H9 (cell line): Measurements from ENCODE around the gene NOL7. TPM values are rescaled to one million over a fixed set of nuclear protein-coding genes. Genes with fewer than 3 reads are reported as not detected.

Source experiments
- DNase-seq: peaks from one replicate; pipeline ENCODE4 v3.0.0-alpha.2; 2017
- H2AFZ ChIP-seq: one replicate; pipeline ENCODE4 v1.6.1; 2013; ENCODE audit warnings: mild to moderate bottlenecking, low read length, control low read depth, moderate library complexity
- H2AK5ac ChIP-seq: 2 replicates; pipeline ENCODE4 v1.6.1; 2013; ENCODE audit warnings: low read length, control low read depth, mixed read lengths; ENCODE audit not compliant: insufficient read length
- H2BK120ac ChIP-seq: one replicate; pipeline ENCODE4 v1.6.1; 2013; ENCODE audit warnings: low read depth, mild to moderate bottlenecking, low read length, control low read depth, inconsistent platforms; ENCODE audit not compliant: poor library complexity, severe bottlenecking
- H2BK12ac ChIP-seq: 2 replicates; pipeline ENCODE4 v1.6.1; 2013; ENCODE audit warnings: low read length, control low read depth, mixed read lengths, low read depth; ENCODE audit not compliant: insufficient read length
- H2BK15ac ChIP-seq: 2 replicates; pipeline ENCODE4 v1.6.1; 2013; ENCODE audit warnings: low read depth, low read length, control low read depth
- H2BK20ac ChIP-seq: one replicate; pipeline ENCODE4 v1.6.1; 2013; ENCODE audit warnings: low read depth, mild to moderate bottlenecking, low read length, control low read depth, inconsistent platforms; ENCODE audit not compliant: poor library complexity, severe bottlenecking
- H2BK5ac ChIP-seq: 2 replicates; pipeline ENCODE4 v1.6.1; 2013; ENCODE audit warnings: low read length, control low read depth, mixed read lengths; ENCODE audit not compliant: insufficient read length
- H3K14ac ChIP-seq: 2 replicates; pipeline ENCODE4 v1.6.1; 2013; ENCODE audit warnings: low read length, control low read depth; ENCODE audit not compliant: insufficient read depth
- H3K18ac ChIP-seq: 2 replicates; pipeline ENCODE4 v1.6.1; 2013; ENCODE audit warnings: low read depth, mild to moderate bottlenecking, mixed read lengths, low read length, control low read depth; ENCODE audit not compliant: insufficient read length
- H3K23ac ChIP-seq: 2 replicates; pipeline ENCODE4 v1.6.1; 2013; ENCODE audit warnings: low read length, control low read depth, mixed read lengths, low read depth; ENCODE audit not compliant: insufficient read length
- H3K23me2 ChIP-seq: 2 replicates; pipeline ENCODE4 v1.6.1; 2013; ENCODE audit warnings: low read depth, mild to moderate bottlenecking, mixed read lengths, low read length, control low read depth; ENCODE audit not compliant: insufficient read length, poor library complexity, severe bottlenecking
- H3K27ac ChIP-seq: 2 replicates; pipeline ENCODE4 v1.5.1; 2013; ENCODE audit warnings: low read length, control low read depth, mixed read lengths, low read depth; ENCODE audit not compliant: insufficient read length
- H3K27me3 ChIP-seq: 2 replicates; pipeline ENCODE4 v1.6.1; 2013; ENCODE audit warnings: low read length, control low read depth, inconsistent platforms; ENCODE audit not compliant: insufficient read depth
- H3K4ac ChIP-seq: 2 replicates; pipeline ENCODE4 v1.6.1; 2013; ENCODE audit warnings: low read depth, mild to moderate bottlenecking, control low read depth, inconsistent platforms, low read length, moderate library complexity
- H3K4me1 ChIP-seq: 2 replicates; pipeline ENCODE4 v1.6.1; 2013; ENCODE audit warnings: low read length, control low read depth, inconsistent platforms; ENCODE audit not compliant: insufficient read depth
- H3K4me2 ChIP-seq: 2 replicates; pipeline ENCODE4 v1.6.1; 2013; ENCODE audit warnings: low read length, control low read depth, mixed read lengths; ENCODE audit not compliant: insufficient read length, insufficient read depth
- H3K56ac ChIP-seq: 2 replicates; pipeline ENCODE4 v1.6.1; 2013; ENCODE audit warnings: low read depth, mild to moderate bottlenecking, mixed read lengths, low read length, control low read depth; ENCODE audit not compliant: insufficient read length
- H3K79me1 ChIP-seq: 2 replicates; pipeline ENCODE4 v1.6.1; 2013; ENCODE audit warnings: low read depth, mild to moderate bottlenecking, moderate library complexity, low read length, control low read depth, inconsistent platforms; ENCODE audit not compliant: insufficient read depth, poor library complexity, severe bottlenecking
- H3K79me2 ChIP-seq: 2 replicates; pipeline ENCODE4 v1.6.1; 2013; ENCODE audit warnings: low read length, control low read depth, inconsistent platforms; ENCODE audit not compliant: insufficient read depth
- H3K9ac ChIP-seq: 2 replicates; pipeline ENCODE4 v1.6.1; 2013; ENCODE audit warnings: low read length, control low read depth, mixed read lengths; ENCODE audit not compliant: insufficient read length; ENCODE audit errors: extremely low read depth
- H3K9me3 ChIP-seq: one replicate; pipeline ENCODE4 v1.6.1; 2013; ENCODE audit warnings: low read depth, low read length, inconsistent platforms; ENCODE audit not compliant: control insufficient read depth
- H3T11ph ChIP-seq: one replicate; pipeline ENCODE4 v1.6.1; 2013; ENCODE audit warnings: mild to moderate bottlenecking, low read length, control low read depth, inconsistent platforms
- H4K20me1 ChIP-seq: one replicate; pipeline ENCODE4 v1.6.1; 2013; ENCODE audit not compliant: control insufficient read depth, insufficient read length, insufficient read depth
- H4K5ac ChIP-seq: 2 replicates; pipeline ENCODE4 v1.6.1; 2013; ENCODE audit warnings: low read depth, mild to moderate bottlenecking, mixed read lengths, low read length, control low read depth; ENCODE audit not compliant: insufficient read length
- H4K8ac ChIP-seq: replicated peaks from 2 replicates; pipeline ENCODE4 v1.6.1; 2013; ENCODE audit warnings: low read length, control low read depth, mixed read lengths, low read depth; ENCODE audit not compliant: insufficient read length
- H4K91ac ChIP-seq: 2 replicates; pipeline ENCODE4 v1.6.1; 2013; ENCODE audit warnings: low read depth, mild to moderate bottlenecking, moderate library complexity, mixed read lengths, low read length, control low read depth; ENCODE audit not compliant: insufficient read length
- H3K27ac Mint-ChIP-seq, 3 experiments: 2 replicates in 2 of 3; 3 replicates in 1 of 3; pipeline ENCODE4 v1.8.0; 2020 to 2021; ENCODE audit warnings: mixed read lengths in 3 of 3, mild to moderate bottlenecking in 1 of 3, moderate library complexity in 1 of 3
- H3K27me3 Mint-ChIP-seq: 2 replicates; pipeline ENCODE4 v1.8.0; 2021; ENCODE audit warnings: low read depth, mild to moderate bottlenecking, moderate library complexity, mixed read lengths
- H3K36me3 Mint-ChIP-seq, 3 experiments: 2 replicates in 2 of 3; 3 replicates in 1 of 3; pipeline ENCODE4 v1.8.0; 2020 to 2021; ENCODE audit warnings: low read depth in 3 of 3, mixed read lengths in 3 of 3; ENCODE audit not compliant: insufficient read depth in 1 of 3
- H3K4me1 Mint-ChIP-seq, 2 experiments: 2 replicates each; pipeline ENCODE4 v1.8.0; 2020; ENCODE audit warnings: mixed read lengths in 2 of 2
- H3K4me3 Mint-ChIP-seq, 2 experiments: 2 replicates in 1 of 2; 3 replicates in 1 of 2; pipeline ENCODE4 v1.8.0; 2020 to 2021; ENCODE audit warnings: mild to moderate bottlenecking in 2 of 2, mixed read lengths in 2 of 2, moderate library complexity in 1 of 2
- H3K9me3 Mint-ChIP-seq, 2 experiments: 2 replicates in 1 of 2; 3 replicates in 1 of 2; pipeline ENCODE4 v1.8.0; 2020; ENCODE audit warnings: mild to moderate bottlenecking in 2 of 2, mixed read lengths in 2 of 2, moderate library complexity in 1 of 2
- WGBS: extraction: QIAGEN DNeasy Blood & Tissue Kit; methylation state at CpG from one replicate; pipeline ENCODE4 v1.1.7; 2013; ENCODE audit warnings: missing lambda C conversion rate, low lambda C conversion rate, mixed read lengths; ENCODE audit not compliant: insufficient read length; ENCODE audit errors: extremely low coverage; 5-methylcytosine and 5-hydroxymethylcytosine counted together
- total RNA-seq: library from RNA; stranded (reverse); gene quantifications from 2 replicates; pipeline ENCODE4 v1.2.1, GENCODE V29; 2021
- TF ChIP-seq, protein P1 (sequence below): fragments of 200-600 bp; sonication (generic); conservative IDR thresholded peaks from 3 replicates; pipeline ENCODE4 v1.8.0; 2021; ENCODE audit warnings: antibody characterized with exemption, mild to moderate bottlenecking

NOL7 gene
- total RNA-seq, 1 experiment from 2014 or later: 72.1 TPM

DNA sequence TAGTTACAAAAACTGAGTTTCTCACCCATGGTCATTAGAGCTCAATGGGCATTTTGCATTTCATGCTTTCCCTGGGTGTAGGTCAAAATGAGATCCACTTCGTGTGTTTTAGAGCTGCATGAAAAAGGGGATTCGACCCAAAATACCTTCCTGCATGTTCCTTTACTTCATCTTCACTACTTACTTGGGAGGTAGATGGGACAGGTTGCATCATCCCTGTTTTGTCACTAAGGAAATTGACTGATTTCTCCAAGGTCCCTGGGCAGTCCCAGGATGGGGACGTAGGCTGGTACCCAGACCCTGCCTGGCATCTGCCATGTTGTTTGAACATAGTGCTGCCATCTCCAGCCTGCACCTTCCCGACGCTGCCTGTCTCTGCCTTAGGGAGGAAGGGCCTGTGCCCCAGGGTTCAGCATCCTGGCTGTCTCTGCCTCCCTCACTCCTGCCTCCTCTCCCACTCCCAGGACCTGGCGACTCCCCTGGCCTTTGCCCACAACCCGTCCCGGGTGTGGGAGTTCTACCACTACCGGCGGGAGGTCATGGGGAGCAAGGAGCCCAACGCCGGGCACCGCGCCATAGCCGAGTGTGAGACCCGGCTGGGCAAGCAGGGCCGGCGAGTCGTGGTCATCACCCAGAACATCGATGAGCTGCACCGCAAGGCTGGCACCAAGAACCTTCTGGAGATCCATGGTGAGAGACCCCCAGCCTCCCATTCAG, 23.8 kb upstream of the NOL7 start:
- no peak overlapping the region for H2AK5ac ChIP-seq
- no peak overlapping the region for H3K14ac ChIP-seq
- H2BK5ac ChIP-seq: no peak overlapping the region
- no peak overlapping the region for H4K8ac ChIP-seq
- H3K18ac ChIP-seq: no peak overlapping the region
- no peak overlapping the region for H3K23ac ChIP-seq
- no peaks in the 10 kb centered on the region for H3K23me2 ChIP-seq
- no peaks in the 10 kb centered on the region for H3K9me3 ChIP-seq
- H3K56ac ChIP-seq: no peak overlapping the region
- no peak for DNase-seq
- H2BK20ac ChIP-seq: no peak overlapping the region
- no peaks in the 10 kb centered on the region for H3K27me3 ChIP-seq
- H2AFZ ChIP-seq: no peak overlapping the region
- no peak overlapping the region for H4K5ac ChIP-seq
- TF ChIP-seq, protein P1, sequence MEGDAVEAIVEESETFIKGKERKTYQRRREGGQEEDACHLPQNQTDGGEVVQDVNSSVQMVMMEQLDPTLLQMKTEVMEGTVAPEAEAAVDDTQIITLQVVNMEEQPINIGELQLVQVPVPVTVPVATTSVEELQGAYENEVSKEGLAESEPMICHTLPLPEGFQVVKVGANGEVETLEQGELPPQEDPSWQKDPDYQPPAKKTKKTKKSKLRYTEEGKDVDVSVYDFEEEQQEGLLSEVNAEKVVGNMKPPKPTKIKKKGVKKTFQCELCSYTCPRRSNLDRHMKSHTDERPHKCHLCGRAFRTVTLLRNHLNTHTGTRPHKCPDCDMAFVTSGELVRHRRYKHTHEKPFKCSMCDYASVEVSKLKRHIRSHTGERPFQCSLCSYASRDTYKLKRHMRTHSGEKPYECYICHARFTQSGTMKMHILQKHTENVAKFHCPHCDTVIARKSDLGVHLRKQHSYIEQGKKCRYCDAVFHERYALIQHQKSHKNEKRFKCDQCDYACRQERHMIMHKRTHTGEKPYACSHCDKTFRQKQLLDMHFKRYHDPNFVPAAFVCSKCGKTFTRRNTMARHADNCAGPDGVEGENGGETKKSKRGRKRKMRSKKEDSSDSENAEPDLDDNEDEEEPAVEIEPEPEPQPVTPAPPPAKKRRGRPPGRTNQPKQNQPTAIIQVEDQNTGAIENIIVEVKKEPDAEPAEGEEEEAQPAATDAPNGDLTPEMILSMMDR: no peak
- peaks cover 7 to 43% (median 20%) of the 10 kb centered on the region in 3 experiments; a peak in 6 of 7 replicates for H3K36me3 Mint-ChIP-seq
- H3K4me1 Mint-ChIP-seq: no peaks in the 10 kb centered on the region
- no peaks in the 10 kb centered on the region for H3K27me3 Mint-ChIP-seq
- H2BK15ac ChIP-seq: no peak overlapping the region
- no peak overlapping the region for H3K27ac ChIP-seq
- no peak overlapping the region for H3K4me3 Mint-ChIP-seq
- H2BK120ac ChIP-seq: no peak overlapping the region
- H3K27ac Mint-ChIP-seq: no peak overlapping the region
- WGBS: no CpG with 5 or more reads among the region's 21 CpGs
- H3K4me1 ChIP-seq: no peaks in the 10 kb centered on the region
- H3K79me2 ChIP-seq: no peaks in the 10 kb centered on the region
- no peaks in the 10 kb centered on the region for H3K79me1 ChIP-seq
- H3K9me3 Mint-ChIP-seq: no peaks in the 10 kb centered on the region
- no peak overlapping the region for H4K91ac ChIP-seq
- no peak overlapping the region for H3K9ac ChIP-seq
- no peak overlapping the region for H3K4ac ChIP-seq
- H3K4me2 ChIP-seq: no peak overlapping the region
- no peak overlapping the region for H2BK12ac ChIP-seq
- no peak overlapping the region for H3T11ph ChIP-seq
- no peaks in the 10 kb centered on the region for H4K20me1 ChIP-seq
